Neutrophil (primary cell): ENCODE results near the gene MOGAT1.
A peak's percentile ranks its signal among the peaks of the same experiment; 100 is the strongest.

ENCODE experiments used
- H3K27ac ChIP-seq: fragments of 200-600 bp; sonication (generic); 2 replicates; pipeline ENCODE4 v1.5.1; 2016; ENCODE audit warnings: mild to moderate bottlenecking, moderate library complexity
- H3K27me3 ChIP-seq: fragments of 200-600 bp; sonication (generic); 2 replicates; pipeline ENCODE4 v1.6.0; 2016; ENCODE audit warnings: mild to moderate bottlenecking
- H3K36me3 ChIP-seq: fragments of 200-600 bp; sonication (generic); 2 replicates; pipeline ENCODE4 v1.5.1; 2017
- H3K4me1 ChIP-seq, 2 experiments: fragments of 200-600 bp in 1 of 2; sonication (generic) in 1 of 2; 1 replicate in 1 of 2; 2 replicates in 1 of 2; pipeline versions ENCODE4 v1.5.1 to v1.6.1; 2013 to 2016; ENCODE audit warnings: low read depth in 1 of 2, low read length in 1 of 2, mild to moderate bottlenecking in 1 of 2, moderate library complexity in 1 of 2; ENCODE audit not compliant: control insufficient read depth in 1 of 2, insufficient read depth in 1 of 2
- H3K4me3 ChIP-seq, 2 experiments: fragments of 200-600 bp in 1 of 2; sonication (generic) in 1 of 2; 1 replicate in 1 of 2; 2 replicates in 1 of 2; pipeline ENCODE4 v1.5.1; 2013 to 2016; ENCODE audit warnings: low read depth in 1 of 2, low read length in 1 of 2, mild to moderate bottlenecking in 1 of 2, moderate library complexity in 1 of 2
- H3K9me3 ChIP-seq: fragments of 200-600 bp; sonication (generic); 2 replicates; pipeline ENCODE4 v1.5.1; 2016
- TF ChIP-seq, protein P1 (sequence below): fragments of 200-600 bp; sonication (generic); IDR thresholded peaks from 2 replicates; pipeline ENCODE4 v1.5.1; 2016; ENCODE audit warnings: antibody characterized with exemption

Gene MOGAT1

DNA sequence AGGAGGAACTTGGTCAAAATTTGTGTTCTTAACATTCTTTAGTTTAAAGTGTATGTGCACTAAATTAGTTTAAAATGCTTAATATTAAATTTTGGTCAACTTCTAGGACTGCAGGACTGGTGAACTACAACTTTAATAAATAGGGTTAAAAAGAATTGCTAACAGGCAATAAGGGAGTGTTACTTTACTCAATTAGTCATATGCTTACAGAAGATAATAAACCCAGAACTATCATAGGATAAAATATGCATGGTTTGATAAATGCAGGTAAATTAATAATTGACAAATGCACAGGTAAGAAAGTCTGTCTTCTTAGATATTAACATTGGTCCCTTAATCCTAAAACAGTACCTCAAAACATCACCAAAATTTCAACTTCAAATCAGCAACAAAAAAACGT lies 36.2 kb upstream of the MOGAT1 start:
- Histone ChIP-seq H3K27me3 (no peaks in the 10 kb centered on the region), H3K4me1 (no peaks in the 10 kb centered on the region), H3K4me3 (no peak overlapping the region), H3K36me3 (peaks cover 8% of the 10 kb centered on the region), H3K27ac (no peak overlapping the region), H3K9me3 (no peaks in the 10 kb centered on the region)
- TF ChIP-seq, protein P1, sequence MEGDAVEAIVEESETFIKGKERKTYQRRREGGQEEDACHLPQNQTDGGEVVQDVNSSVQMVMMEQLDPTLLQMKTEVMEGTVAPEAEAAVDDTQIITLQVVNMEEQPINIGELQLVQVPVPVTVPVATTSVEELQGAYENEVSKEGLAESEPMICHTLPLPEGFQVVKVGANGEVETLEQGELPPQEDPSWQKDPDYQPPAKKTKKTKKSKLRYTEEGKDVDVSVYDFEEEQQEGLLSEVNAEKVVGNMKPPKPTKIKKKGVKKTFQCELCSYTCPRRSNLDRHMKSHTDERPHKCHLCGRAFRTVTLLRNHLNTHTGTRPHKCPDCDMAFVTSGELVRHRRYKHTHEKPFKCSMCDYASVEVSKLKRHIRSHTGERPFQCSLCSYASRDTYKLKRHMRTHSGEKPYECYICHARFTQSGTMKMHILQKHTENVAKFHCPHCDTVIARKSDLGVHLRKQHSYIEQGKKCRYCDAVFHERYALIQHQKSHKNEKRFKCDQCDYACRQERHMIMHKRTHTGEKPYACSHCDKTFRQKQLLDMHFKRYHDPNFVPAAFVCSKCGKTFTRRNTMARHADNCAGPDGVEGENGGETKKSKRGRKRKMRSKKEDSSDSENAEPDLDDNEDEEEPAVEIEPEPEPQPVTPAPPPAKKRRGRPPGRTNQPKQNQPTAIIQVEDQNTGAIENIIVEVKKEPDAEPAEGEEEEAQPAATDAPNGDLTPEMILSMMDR: no peak

DNA sequence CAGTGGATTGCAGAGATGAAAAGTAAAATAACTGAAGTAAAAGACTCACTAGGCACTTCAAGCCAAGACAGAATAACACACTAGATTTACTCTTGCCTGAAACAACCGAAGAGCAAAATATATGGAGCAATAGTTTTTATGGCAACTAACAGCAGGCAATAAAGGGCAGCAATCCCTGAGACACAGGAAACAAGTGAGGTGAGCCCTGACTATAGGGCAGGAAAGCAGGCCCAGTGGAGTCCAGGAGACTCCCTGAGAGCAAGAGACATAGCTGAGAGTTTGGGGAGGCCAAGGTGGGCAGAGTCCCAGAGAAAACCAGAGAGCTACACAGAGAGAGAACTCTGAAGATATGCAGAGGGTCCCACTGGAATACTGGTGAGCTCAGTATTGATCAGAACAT lies 34.4 kb upstream of the MOGAT1 start:
- peaks cover 7% of the 10 kb centered on the region for H3K36me3 ChIP-seq
- H3K27ac ChIP-seq: no peak overlapping the region
- TF ChIP-seq, protein P1: no peak
- no peaks in the 10 kb centered on the region for H3K9me3 ChIP-seq
- H3K4me3 ChIP-seq: no peak overlapping the region
- H3K4me1 ChIP-seq: no peaks in the 10 kb centered on the region
- H3K27me3 ChIP-seq: no peaks in the 10 kb centered on the region

DNA sequence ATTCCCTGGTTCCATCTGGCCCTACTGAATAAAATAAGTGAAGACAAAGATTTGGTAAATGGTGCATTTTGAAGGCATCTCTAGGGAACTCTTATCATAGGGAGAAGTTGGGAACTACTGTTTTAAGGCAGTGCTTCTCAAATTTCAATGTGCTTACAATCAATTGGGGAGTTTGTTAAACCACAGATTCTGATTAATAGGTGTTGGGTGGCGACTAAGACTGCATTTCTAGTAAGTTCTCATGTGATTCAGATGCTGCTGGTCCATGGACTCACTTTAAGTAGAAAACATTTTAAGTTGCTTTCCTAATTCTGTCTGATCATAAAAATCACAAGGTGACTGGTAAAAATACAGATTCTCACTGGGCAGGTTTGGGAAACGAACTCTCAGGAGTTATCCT lies 30.1 kb upstream of the MOGAT1 start:
- Histone ChIP-seq H3K9me3 (no peaks in the 10 kb centered on the region), H3K27me3 (no peaks in the 10 kb centered on the region), H3K36me3 (peaks cover 14% of the 10 kb centered on the region), H3K27ac (no peak overlapping the region), H3K4me3 (no peak overlapping the region), H3K4me1 (no peaks in the 10 kb centered on the region)
- TF ChIP-seq, protein P1: no peak

DNA sequence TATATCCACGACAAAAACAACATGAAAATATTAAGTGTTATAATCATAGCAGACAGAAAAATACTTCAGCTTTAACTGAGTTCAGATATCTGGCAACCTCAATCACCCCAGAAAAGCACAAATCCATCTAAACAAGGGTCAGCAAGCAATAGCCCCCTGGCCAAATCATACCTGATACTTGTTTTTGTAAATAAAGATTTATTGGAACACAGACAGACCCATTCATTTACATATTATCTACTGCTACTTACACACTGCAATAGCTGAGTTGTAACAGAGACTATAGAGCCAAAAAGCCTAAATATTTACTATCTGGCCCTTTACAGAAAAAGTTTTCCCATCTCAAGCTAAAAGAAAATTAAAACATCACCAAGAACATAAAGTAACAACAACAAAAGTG lies 28.3 kb upstream of the MOGAT1 start:
- no peak overlapping the region for H3K4me3 ChIP-seq

DNA sequence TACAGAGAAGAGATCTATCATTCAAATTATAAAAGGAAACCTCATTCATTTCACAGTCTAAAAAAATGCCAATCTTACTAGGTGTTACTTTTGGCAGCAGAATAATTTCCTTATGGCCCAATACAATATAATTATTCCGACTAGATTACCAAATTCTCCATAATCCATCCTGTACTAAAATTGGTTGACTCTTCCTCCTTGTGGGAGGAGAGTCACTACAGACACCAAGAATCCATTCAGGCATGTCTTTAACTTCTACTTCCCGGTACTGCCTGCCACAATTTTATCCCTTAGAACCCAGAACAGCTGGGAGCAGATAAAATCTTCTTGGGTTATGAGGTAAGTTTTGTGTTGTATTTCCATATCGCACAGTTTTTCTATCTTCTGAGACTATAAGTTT lies 25.4 kb upstream of the MOGAT1 start:
- no peaks in the 10 kb centered on the region for H3K27me3 ChIP-seq
- H3K36me3 ChIP-seq: peaks cover 9% of the 10 kb centered on the region
- H3K27ac ChIP-seq: no peak overlapping the region
- peaks cover 13 to 17% of the 10 kb centered on the region in 2 experiments for H3K4me1 ChIP-seq
- TF ChIP-seq, protein P1: no peak
- no peaks in the 10 kb centered on the region for H3K9me3 ChIP-seq
- H3K4me3 ChIP-seq: no peak overlapping the region

More for the DNA sequence above, 28.3 kb upstream of the MOGAT1 start:
- H3K27me3 ChIP-seq: no peaks in the 10 kb centered on the region
- H3K9me3 ChIP-seq: no peaks in the 10 kb centered on the region
- no peak overlapping the region for H3K27ac ChIP-seq
- H3K4me1 ChIP-seq: no peaks in the 10 kb centered on the region
- H3K36me3 ChIP-seq: peaks cover 14% of the 10 kb centered on the region
- TF ChIP-seq, protein P1: no peak

DNA sequence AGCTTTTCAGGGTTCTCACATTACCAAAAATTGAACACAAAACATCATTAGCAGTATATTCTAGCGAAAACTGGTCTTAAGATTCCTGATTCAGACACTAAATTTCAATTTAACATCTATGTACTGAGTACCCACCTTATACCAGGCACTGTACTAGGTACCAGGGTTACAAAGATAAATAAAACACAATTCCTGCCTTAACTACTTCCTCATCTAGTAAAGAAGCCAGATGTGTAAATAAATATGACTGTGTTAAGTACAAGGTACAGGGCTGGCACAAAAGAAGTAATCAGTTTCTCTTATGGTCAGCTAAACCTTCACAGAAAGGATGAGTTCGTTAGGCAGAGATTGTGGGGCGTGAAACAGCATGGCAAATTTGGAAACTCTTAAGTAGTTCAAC lies 21.7 kb upstream of the MOGAT1 start:
- Histone ChIP-seq H3K9me3 (no peaks in the 10 kb centered on the region), H3K36me3 (no peaks in the 10 kb centered on the region), H3K4me3 (no peak overlapping the region), H3K27ac (peak overlapping the region; percentile 19), H3K4me1 (peaks cover 48 to 55% of the 10 kb centered on the region in 2 experiments), H3K27me3 (no peaks in the 10 kb centered on the region)
- TF ChIP-seq, protein P1: no peak
